Measurements from ENCODE around the gene SDR42E2. TPM values are rescaled to one million over a fixed set of nuclear protein-coding genes. Genes with fewer than 3 reads are reported as not detected.
"Not testable (repeated sequence)": the region's sequence is repeated elsewhere in the genome, so short reads cannot be mapped to it uniquely, and the experiment has no call there.

SDR42E2 gene
- total RNA-seq, 2 experiments from 2014 or later, result 0.10 to 0.12 TPM

DNA sequence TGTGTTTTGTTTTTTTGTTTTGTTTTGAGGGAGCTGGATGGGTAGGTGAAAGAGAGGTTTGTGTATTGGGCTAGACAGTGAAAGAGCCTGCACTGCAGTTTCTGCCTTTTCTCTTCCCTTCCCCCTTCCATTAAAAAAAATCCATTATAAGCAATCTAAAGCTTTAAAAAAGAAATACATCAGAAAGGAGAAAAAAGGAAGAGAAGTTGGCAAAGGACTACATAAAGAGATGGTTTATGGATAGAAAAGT is 33.1 kb downstream of the SDR42E2 start:
- intact Hi-C loops (cut with micrococcal nuclease), result loop anchor here (1.0 to 10.0 kb wide), 3 partner anchors 11 to 691 kb away; partner anchors contain the start of genes EEF2K and POLR3E
- peaks cover 2% of the 10 kb centered on the region for H3K27me3 Mint-ChIP-seq
- no peak for DNase-seq
- peaks cover 40% of the 10 kb centered on the region for H3K4me1 Mint-ChIP-seq (ENCODE audit: low read depth)
- peak overlapping the region; percentile 81 for H3K4me3 Mint-ChIP-seq
- H3K36me3 Mint-ChIP-seq, result peaks cover 2% of the 10 kb centered on the region
- no peaks in the 10 kb centered on the region for H3K9me3 Mint-ChIP-seq
- H3K27ac Mint-ChIP-seq, result peak overlapping the region; percentile 90
- ChIA-PET CTCF (interaction anchor here (1.9 to 3.9 kb wide), 3 partner anchors 11 to 105 kb away, joined by 18 to 29 read pairs (median 24); partner anchors contain the start of genes EEF2K and POLR3E), POLR2A (interaction anchor here (0.7 to 2.4 kb wide), 2 partner anchors 11 to 12 kb away, joined by 3 to 6 read pairs; partner anchors contain the start of gene EEF2K)

- ChIA-PET CTCF (interaction anchor here (0.7 to 3.9 kb wide), 6 partner anchors 10 to 110 kb away, joined by 3 to 29 read pairs (median 11); partner anchors contain the start of genes EEF2K and POLR3E), POLR2A (interaction anchor here (0.7 to 2.4 kb wide), 2 partner anchors 10 to 11 kb away, joined by 3 to 6 read pairs; partner anchors contain the start of gene EEF2K)
- H3K4me3 Mint-ChIP-seq, result peak overlapping the region; percentile 81
- peaks cover 40% of the 10 kb centered on the region for H3K4me1 Mint-ChIP-seq (ENCODE audit: low read depth)
- no peaks in the 10 kb centered on the region for H3K9me3 Mint-ChIP-seq
- H3K36me3 Mint-ChIP-seq, result peaks cover 2% of the 10 kb centered on the region
- intact Hi-C loops (cut with micrococcal nuclease), result loop anchor here (1.0 to 10.0 kb wide), 3 partner anchors 10 to 691 kb away; partner anchors contain the start of genes EEF2K and POLR3E
- DNase-seq, result peak; percentile 96
- H3K27me3 Mint-ChIP-seq, result peaks cover 2% of the 10 kb centered on the region
- peak overlapping the region; percentile 90 for H3K27ac Mint-ChIP-seq
These were observed 33.6 kb downstream of the SDR42E2 start for GRCh38 chr16:22195695-22196558.

GRCh38 chr16:22196559-22197168 is 34.4 kb downstream of the SDR42E2 start:
- Mint-ChIP-seq H3K4me1 (ENCODE audit: low read depth) (peaks cover 40% of the 10 kb centered on the region), H3K4me3 (peak overlapping the region; percentile 50)
- H3K27me3 Mint-ChIP-seq, H3K27ac Mint-ChIP-seq, H3K9me3 Mint-ChIP-seq, H3K36me3 Mint-ChIP-seq: not testable (repeated sequence)
- CTCF ChIA-PET, result interaction anchor here (0.7 to 3.9 kb wide), 7 partner anchors 9 to 109 kb away, joined by 3 to 29 read pairs (median 4); partner anchors contain the start of genes EEF2K and POLR3E
- POLR2A ChIA-PET, result interaction anchor here (1.4 kb wide), 1 partner anchor 10 kb away, joined by 4 read pairs; the partner anchor contains the start of gene EEF2K
- intact Hi-C loops (cut with micrococcal nuclease), result loop anchor here (10.0 kb wide), 1 partner anchor 692 kb away; no protein-coding TSS in a partner anchor
- DNase-seq, result peak; percentile 37

GRCh38 chr16:22198547-22199293 is 36.4 kb downstream of the SDR42E2 start:
- peaks cover 2% of the 10 kb centered on the region for H3K27me3 Mint-ChIP-seq
- intact Hi-C loops (cut with micrococcal nuclease), result loop anchor here (10.0 kb wide), 1 partner anchor 694 kb away; no protein-coding TSS in a partner anchor
- DNase-seq, result no peak
- CTCF ChIA-PET, result interaction anchor here (0.9 to 1.7 kb wide), 3 partner anchors 10 to 99 kb away, joined by 3 to 5 read pairs (median 3); no protein-coding TSS in a partner anchor
- POLR2A ChIA-PET, result no interaction called here
- H3K4me3 Mint-ChIP-seq, result no peak overlapping the region
- H3K4me1 Mint-ChIP-seq (ENCODE audit: low read depth), result peaks cover 22% of the 10 kb centered on the region
- H3K27ac Mint-ChIP-seq, result no peak overlapping the region
- H3K36me3 Mint-ChIP-seq, result peaks cover 2% of the 10 kb centered on the region
- no peaks in the 10 kb centered on the region for H3K9me3 Mint-ChIP-seq

GRCh38 chr16:22202261-22202637 is 39.9 kb downstream of the SDR42E2 start:
- intact Hi-C loops (cut with micrococcal nuclease), result no loop called here
- H3K36me3 Mint-ChIP-seq, result no peaks in the 10 kb centered on the region
- DNase-seq, result no peak
- CTCF ChIA-PET, result interaction anchor here (1.0 to 1.2 kb wide), 2 partner anchors 11 to 95 kb away, joined by 3 read pairs; no protein-coding TSS in a partner anchor
- no peaks in the 10 kb centered on the region for H3K27me3 Mint-ChIP-seq
- peaks cover 8% of the 10 kb centered on the region for H3K4me1 Mint-ChIP-seq (ENCODE audit: low read depth)
- H3K9me3 Mint-ChIP-seq, result no peaks in the 10 kb centered on the region
- no peak overlapping the region for H3K4me3 Mint-ChIP-seq
- no peak overlapping the region for H3K27ac Mint-ChIP-seq
- POLR2A ChIA-PET, result no interaction called here

- DNase-seq, result no peak
- peaks cover 1% of the 10 kb centered on the region for H3K36me3 Mint-ChIP-seq
- H3K4me3 Mint-ChIP-seq, result no peak overlapping the region
- H3K27ac Mint-ChIP-seq, result no peak overlapping the region
- H3K9me3 Mint-ChIP-seq, result no peaks in the 10 kb centered on the region
- ChIA-PET CTCF (interaction anchor here (1.2 to 2.7 kb wide), 3 partner anchors 14 to 97 kb away, joined by 3 to 11 read pairs (median 6); no protein-coding TSS in a partner anchor), POLR2A (no interaction called here)
- intact Hi-C loops (cut with micrococcal nuclease), result no loop called here
- H3K27me3 Mint-ChIP-seq, result no peaks in the 10 kb centered on the region
- peaks cover 17% of the 10 kb centered on the region for H3K4me1 Mint-ChIP-seq (ENCODE audit: low read depth)
These were observed 40.8 kb downstream of the SDR42E2 start for GRCh38 chr16:22203091-22203490.

GRCh38 chr16:22204091-22204655 is 41.9 kb downstream of the SDR42E2 start:
- intact Hi-C loops (cut with micrococcal nuclease), result no loop called here

DNA sequence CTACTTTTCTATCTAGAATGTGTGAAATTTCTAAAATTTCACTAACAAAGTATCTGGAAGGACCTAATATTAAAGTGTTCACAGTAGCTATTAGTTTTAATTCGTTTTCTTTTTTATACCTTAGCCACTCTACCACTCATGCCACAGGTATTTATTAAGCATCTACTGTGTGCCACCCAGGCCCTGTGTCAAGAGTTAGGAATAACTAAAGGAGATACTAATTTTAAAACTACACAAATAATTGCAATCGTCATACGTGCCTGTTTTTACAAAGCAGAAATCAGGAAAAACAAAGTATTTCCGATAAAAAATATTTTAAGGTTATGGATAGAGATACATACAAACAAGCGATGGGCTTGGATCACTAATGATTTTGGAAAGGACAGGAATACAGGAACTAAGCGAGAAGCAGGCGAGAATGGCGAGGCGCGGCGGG is 43.3 kb downstream of the SDR42E2 start:
- POLR2A ChIA-PET, result interaction anchor here (0.5 to 3.3 kb wide), 9 partner anchors 8 to 95 kb away, joined by 3 to 28 read pairs (median 4); partner anchors contain the start of gene POLR3E
- H3K27ac Mint-ChIP-seq, result peak overlapping the region; percentile 63
- CTCF ChIA-PET, result interaction anchor here (0.7 to 4.5 kb wide), 11 partner anchors 10 to 198 kb away, joined by 3 to 41 read pairs (median 11); partner anchors contain the start of genes MOSMO and POLR3E

More at GRCh38 chr16:22204091-22204655, 41.9 kb downstream of the SDR42E2 start:
- ChIA-PET CTCF (interaction anchor here (1.1 to 4.5 kb wide), 4 partner anchors 9 to 96 kb away, joined by 3 to 24 read pairs (median 8); no protein-coding TSS in a partner anchor), POLR2A (interaction anchor here (1.5 to 1.9 kb wide), 2 partner anchors 94 to 96 kb away, joined by 4 to 6 read pairs; no protein-coding TSS in a partner anchor)
- peaks cover 3% of the 10 kb centered on the region for H3K36me3 Mint-ChIP-seq
- H3K4me1 Mint-ChIP-seq (ENCODE audit: low read depth), result peaks cover 15% of the 10 kb centered on the region
- H3K27me3 Mint-ChIP-seq, result no peaks in the 10 kb centered on the region
- no peaks in the 10 kb centered on the region for H3K9me3 Mint-ChIP-seq
- DNase-seq, result no peak
- no peak overlapping the region for H3K27ac Mint-ChIP-seq
- H3K4me3 Mint-ChIP-seq, result no peak overlapping the region

DNA sequence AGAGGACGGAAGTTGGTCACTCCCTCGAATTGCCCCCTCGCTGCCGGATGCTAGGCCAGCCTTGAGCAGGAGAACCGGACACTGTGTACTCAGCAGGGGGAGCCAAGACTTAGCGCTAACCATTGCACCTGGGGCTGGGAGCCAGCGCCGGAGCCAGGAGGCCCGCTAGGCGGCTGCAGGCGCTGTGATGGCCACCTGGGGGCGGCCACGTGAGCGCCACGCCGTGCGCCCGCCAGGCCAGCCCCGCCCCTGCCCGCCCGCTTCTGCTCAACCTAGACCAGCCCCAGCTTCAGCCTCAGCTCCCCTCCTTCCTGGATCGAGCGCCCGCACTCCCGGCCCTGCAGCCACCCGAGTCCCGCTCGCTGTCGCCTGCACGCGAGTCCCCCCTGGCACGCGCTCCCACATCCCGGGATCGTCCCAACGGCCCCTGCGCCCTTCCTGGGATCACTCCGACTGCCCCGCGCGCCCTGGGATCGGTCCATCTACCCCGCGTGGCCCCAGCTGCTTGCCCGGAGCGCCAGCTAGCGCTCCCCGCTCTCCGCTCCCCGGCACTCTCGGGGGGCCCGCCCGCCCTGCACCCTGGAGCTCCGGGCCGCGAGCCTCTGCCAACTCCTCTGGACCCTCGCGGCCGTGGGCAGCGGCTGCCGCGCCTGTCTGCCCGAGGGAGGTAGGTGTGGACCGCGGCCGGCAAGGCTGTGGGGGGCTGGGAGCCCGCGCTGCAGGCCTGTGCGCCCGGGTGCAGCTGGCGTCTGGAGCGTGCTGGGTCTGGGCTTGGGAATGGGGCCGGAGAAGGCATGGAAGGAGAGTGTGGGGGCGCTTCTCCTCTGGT is 43.9 kb downstream of the SDR42E2 start, which contains the start of gene EEF2K:
EEF2K (plus strand) TSS at position 266 of the 829 bp plus-strand sequence. CDS start 19,452 bp downstream, outside the sequence.
- Mint-ChIP-seq H3K27me3 (no peaks in the 10 kb centered on the region), H3K36me3 (peaks cover 15% of the 10 kb centered on the region), H3K4me1 (ENCODE audit: low read depth) (peaks cover 30% of the 10 kb centered on the region), H3K9me3 (peaks cover 4% of the 10 kb centered on the region), H3K27ac (peak within 1 kb of the TSS; percentile 87), H3K4me3 (peak within 1 kb of the TSS; percentile 95)
- ChIA-PET POLR2A (interaction anchor here (0.5 to 3.3 kb wide), 10 partner anchors 9 to 92 kb away, joined by 3 to 28 read pairs (median 4); partner anchors contain the start of gene POLR3E), CTCF (interaction anchor here (0.8 to 4.5 kb wide), 10 partner anchors 10 to 199 kb away, joined by 3 to 41 read pairs (median 8); partner anchors contain the start of genes MOSMO and POLR3E)
- DNase-seq, result peak; percentile 93
- intact Hi-C loops (cut with micrococcal nuclease), result loop anchor here (1.0 to 2.0 kb wide), 4 partner anchors 11 to 91 kb away; partner anchors contain the start of gene POLR3E

More for the DNA sequence above, 43.3 kb downstream of the SDR42E2 start:
- no peak for DNase-seq
- Mint-ChIP-seq H3K4me3 (peak overlapping the region; percentile 95), H3K9me3 (peaks cover 1% of the 10 kb centered on the region), H3K4me1 (ENCODE audit: low read depth) (peaks cover 26% of the 10 kb centered on the region), H3K36me3 (peaks cover 9% of the 10 kb centered on the region), H3K27me3 (no peaks in the 10 kb centered on the region)
- intact Hi-C loops (cut with micrococcal nuclease), result loop anchor here (1.0 to 2.0 kb wide), 4 partner anchors 10 to 92 kb away; partner anchors contain the start of gene POLR3E
